GM18502 (cell line): ENCODE data around the gene PPM1L.

Experiments
- ATAC-seq: cut with Tn5 transposase; IDR thresholded peaks from one replicate; pipeline ENCODE4 v1.9.1; 2021; ENCODE audit warnings: mild to moderate bottlenecking; ENCODE audit not compliant: unreplicated experiment, poor library complexity

PPM1L gene

DNA sequence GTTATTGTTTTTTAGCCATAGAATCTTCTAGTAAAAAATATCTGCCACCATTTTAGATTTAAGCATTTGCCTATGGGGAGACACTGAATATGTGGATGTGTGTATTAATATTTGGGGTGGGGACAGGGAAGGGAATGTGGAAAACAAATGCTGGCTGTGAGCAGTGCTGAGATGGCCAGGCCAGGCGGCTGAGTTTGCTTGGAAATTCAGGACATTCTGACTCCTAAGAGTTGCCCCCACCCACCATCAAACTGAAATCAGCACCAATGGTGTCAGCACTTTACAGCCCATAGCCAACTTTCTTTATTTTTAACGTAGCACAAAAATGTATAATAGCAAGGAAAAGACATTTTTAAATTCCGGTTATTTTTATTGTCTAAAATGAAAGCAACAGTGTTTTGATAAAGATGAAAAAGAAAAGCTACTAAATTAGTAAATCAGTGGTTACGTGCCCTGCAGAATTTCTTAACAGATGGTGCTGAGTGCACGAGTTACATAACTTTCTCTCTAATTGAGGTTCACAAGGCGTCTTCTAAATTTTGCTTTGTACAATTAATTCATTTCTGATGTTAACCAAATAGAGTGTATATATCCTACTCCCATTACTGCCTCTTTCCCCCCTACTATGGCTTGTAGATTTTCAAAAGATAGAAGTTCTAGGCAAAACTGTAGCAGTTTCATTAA, 315.1 kb downstream of the PPM1L start:
- no peak for ATAC-seq

DNA sequence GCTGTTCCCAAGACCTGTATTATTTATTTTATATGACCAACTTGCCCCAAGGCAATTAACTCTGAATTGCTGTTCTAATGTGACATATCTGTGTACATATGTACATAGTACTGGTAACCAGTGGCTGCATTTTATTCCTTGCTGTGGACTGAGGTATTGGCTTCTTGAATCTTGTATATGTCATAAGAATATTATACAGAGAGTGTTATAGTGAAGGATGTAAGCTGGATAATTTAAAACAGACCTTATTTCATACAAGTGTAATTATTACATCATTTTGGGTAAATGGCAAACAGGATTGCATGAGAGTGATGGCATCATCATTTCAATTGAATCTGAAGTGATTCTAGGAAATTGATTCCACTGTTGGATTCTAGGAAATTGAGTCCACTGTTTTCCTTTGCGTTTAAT, 316.2 kb downstream of the PPM1L start:
- no peak for ATAC-seq

DNA sequence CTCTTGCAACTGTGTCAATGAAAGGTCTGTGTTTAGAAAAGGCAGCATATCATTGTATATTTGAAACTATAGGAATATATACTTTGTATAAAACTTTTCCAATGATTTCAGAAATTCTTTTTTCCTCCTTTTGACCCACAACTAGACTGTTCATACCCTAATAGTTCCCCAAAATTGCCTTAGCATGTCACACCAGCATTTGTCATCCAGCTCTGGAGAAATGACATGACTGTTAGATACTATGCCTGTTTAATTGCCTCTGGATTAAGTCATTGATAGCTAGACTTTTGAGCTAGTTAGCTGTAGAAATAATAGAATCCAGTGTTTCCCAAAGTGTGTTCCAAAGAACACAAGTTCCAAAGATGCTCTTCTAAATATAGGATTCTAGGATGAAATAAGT, 316.7 kb downstream of the PPM1L start:
- no peak for ATAC-seq

DNA sequence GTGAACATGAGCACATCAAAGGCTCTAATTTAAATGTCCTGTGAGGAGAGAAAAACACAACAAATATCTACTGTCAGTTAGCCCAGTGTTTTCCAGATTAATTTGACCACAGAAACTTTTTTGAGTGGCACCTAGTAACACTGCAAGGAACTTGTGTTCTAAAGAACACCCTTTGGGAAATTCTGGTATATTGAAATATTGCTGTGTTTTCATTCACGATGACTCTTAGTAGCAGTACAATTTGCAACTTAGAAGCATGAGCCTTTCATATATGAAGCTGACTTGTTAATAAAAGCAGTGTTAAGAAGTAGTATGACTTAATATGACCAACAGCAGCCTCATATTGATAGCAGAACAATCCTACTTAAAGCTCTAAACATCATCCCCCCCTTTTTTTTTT, 317.1 kb downstream of the PPM1L start:
- ATAC-seq = no peak

DNA sequence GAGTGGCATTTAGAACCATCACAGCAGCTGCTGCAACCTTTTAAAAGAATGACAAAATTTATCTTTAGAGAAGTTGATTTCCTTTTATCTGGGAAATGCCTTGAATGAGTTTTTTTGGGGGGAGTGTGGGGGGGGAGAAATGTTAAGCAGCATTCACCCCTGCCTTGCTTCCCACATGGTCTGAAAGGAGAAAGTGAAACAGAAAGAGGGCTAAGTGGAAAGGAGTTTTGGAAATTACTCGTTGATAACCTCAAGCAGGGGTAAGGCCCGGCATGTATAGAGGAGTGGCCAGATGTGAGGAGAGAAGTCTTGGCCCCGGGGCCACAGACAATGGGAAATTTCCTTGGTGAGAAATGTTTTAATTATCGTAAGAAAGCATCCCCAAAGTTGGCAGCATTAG, 325.6 kb downstream of the PPM1L start:
- ATAC-seq = peak; percentile 93

DNA sequence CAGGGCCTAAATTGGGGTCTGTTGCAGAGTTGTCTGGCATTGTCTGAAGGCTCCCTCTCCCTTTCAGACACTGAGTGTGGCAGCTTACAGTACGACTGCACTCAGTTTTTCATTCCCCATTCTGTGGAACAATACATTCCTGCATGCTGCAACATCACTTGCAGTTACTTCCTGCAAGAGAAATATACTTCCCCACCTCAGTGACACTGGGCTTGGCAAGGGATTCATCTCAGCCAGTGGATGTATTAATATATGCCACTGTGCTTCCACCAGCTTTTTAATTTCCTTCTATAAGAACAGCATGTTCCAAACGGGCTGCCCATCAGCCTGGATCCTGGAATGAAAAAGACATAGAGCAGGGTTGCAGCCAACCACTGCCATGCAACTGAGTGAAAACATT, 326.0 kb downstream of the PPM1L start:
- ATAC-seq = peak; percentile 43

DNA sequence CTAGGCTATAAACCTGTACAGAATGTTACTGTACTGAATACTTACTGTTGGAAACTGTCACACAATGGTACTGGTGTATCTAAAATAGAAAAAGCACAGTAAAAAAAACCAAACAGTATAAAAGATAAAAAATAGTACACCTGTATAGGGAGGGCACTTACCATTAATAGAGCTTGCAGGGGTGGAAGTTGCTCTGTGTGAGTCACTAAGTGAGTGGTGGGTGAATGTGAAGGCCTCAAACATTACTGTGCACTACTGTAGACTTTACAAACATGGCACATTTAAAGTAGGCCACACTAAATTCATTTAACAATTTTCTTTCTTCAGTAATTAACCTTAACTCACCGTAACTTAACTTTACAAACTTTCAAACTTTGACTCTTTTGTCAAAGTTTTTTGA, 327.1 kb downstream of the PPM1L start:
- no peak for ATAC-seq

DNA sequence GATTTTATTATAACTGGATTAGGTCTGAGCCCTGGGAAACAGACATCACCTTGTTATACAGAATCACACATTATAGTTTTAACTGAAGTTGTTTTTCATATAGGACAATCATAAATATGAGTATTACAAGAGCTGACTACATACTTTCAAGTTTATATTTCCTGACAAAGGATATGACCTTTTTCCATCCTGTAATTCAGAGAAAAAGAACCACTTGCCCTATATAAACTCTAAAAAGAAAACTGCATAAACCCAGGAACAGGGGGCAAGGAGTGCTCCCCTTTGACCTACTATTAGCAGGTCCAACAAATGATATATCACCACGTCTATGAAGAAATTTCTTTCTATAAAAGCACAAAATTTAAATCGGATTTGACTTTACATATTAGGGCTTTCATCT, 328.2 kb downstream of the PPM1L start:
- no peak for ATAC-seq

DNA sequence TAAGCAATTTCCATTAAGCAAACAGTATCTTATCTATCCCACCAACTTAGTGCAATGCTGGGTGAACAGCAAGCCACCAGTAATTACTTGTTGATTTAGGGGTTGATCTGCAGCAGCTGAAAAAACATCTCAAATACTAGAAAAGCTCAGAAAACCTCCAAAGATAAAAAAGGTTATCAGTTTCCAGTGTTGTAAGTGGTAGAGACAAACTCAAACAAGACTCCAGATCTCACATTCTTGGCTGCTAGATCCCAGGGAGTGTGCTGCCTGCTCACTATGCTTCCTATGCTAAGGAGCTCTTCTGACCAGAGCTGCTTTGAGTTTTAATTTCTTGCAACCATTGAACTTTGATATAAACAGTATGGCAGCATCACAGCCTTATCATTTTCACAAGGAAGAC, 337.9 kb downstream of the PPM1L start:
- ATAC-seq = no peak

DNA sequence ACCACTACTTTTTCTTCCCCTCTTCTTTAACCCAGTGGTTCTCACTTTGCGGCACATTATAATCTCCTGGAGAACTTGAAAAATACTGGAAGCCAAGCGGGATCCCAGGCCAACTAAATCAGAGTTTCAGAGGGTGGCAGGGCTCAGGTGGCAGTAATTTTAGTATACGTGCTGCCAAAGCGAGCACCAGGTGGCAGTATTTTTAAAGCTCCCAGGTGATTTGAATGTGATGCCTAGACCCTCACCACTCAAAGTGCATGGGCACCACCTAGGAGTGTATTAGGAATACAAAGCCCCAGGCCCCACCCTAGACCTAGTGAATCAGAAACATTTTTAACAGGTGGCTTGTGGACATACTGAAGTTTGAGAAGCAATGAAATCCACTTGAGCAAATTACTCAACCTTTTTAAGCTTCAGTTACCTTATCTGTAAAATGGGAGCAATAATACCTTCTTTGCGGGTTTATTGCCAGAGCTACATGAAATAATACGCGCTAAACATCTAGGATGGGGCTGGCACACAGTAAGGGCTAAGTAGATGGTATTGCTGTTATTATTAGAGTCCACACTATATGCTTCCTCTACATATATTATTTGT, 340.8 kb downstream of the PPM1L start:
- no peak for ATAC-seq

DNA sequence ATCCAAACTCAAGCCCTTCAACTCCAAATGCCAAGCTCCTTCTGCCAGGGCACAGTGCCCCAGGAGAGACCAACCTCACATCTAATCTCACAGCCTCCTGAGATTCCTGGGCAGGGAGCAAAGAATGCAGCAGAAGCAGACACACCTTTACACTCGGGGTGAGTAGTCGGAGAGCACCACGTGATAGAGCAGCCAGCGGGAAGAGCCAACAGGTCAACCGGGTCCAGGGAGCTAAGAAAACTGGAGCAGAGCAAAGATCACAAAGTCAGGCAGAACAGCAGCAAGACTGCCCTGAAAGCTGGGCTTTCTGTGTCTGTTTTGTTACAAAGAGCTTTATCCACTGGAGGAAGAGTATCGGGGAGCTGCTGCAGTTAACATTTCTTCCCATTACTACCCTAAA, 345.0 kb downstream of the PPM1L start:
- ATAC-seq = no peak

DNA sequence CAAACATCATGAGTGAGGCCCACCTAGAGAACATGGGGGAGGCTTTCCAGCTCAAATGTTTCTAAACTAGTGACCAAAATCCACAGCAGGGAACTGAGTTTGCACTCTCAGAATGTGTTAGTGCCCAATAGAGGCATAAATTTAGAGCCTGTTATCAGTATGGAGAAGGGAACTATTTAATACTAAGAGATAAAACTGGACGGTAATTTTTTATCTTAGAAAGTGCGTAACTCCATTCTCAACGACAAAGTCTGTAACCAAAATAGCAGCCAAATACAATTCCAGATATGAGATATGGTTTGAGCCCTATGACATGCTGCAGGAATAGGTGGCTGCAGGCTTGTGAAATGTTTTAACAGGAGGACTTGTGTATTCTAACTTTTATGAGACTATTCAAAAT, 345.6 kb downstream of the PPM1L start:
- no peak for ATAC-seq

DNA sequence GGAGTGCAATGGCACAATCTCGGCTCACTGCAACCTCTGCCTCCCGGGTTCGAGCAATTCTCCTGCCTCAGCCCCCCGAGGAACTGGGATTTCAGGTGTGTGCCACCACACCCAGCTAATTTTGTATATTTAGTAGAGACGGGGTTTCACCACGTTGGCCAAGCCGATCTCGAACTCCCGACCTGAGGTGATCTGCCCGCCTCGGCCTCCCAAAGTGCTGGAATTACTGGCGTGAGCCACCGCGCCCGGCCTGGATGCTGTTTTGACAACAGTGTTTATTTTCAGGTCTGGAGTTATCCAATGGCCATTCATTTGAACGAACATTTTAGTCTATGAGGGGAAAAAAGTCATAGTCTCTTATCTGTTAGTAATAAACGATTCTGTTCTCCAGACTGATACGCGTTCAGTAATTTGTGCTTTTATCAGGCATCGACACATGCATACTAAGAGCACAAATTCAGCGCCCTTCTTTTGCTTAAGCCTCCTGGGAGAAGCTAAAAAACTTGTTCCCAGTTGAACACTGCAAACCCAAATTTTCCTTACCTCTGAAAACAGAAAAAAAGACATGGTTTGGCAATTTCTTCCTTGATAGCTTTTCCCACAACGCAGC, 347.9 kb downstream of the PPM1L start:
- ATAC-seq = no peak

DNA sequence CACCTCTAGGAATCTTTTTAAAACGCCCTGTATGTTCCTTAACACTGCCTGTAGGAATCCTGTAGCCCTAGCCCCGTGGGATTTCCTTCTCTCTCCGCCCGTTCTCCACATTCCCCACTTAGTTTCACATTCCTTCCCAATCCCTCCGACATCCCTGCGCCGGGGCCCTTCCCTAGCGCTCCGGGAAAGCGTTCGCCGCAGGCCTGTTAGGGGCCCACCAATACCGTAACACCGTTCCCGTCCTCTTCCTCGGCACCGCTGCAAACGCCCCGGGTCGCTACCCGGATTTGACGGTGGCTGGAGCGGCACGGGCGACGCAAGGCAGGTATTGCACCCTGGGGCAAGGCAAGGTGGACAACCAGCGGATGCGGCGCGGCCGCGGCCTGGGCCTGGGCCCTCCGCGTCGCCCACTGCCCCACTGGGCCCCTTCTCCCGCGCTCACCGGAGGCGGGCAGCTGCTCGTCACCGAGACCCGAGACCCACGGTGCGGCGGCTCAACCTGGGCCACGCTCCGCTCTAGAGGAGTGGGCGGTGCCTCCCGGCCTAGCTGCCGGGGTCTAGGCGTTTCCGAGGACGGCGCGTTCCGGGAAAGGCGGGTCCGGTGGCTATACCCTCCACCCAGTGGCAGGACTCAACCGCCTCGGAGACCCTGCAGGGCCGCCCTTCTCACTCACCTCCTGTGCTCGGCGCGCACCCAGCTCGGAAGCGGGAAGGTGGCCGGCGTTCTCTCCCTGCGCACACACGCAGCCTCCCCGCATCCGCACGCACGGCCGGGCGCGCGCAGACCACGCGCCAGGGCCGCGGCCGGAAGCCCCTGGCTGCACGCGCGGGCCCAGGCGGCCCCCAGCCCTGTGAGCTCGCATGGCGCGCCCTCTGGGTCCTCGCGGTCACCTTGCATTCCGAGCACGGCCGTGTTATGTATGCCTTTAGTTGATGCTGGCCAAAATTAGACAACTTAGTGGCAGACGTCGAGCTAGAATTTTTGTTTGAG, 348.8 kb downstream of the PPM1L start, which contains the start of gene B3GALNT1:
TSS of gene B3GALNT1 (minus strand) at position 789 of the 991 bp plus-strand sequence. CDS start 18,595 bp downstream, outside the sequence.
- ATAC-seq = peak; percentile 86

DNA sequence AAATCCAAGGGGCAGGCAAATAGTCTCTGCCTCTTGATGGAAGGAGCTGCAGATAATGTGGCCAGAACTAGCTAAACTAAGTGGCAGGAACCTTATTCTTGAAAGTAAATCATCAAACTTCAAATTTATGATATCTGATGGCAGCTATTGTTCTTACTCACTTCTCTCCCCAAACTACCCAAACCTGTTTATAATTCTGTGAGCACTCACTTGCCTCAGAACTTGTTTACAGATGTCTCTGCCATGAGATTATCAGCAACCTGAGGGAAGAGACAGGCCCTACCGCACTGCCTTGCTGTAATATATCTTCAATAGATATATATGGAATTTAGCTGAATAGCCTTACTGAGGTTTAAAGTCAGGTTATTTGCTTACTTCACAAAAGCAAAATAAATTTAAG, 351.3 kb downstream of the PPM1L start:
- no peak for ATAC-seq

DNA sequence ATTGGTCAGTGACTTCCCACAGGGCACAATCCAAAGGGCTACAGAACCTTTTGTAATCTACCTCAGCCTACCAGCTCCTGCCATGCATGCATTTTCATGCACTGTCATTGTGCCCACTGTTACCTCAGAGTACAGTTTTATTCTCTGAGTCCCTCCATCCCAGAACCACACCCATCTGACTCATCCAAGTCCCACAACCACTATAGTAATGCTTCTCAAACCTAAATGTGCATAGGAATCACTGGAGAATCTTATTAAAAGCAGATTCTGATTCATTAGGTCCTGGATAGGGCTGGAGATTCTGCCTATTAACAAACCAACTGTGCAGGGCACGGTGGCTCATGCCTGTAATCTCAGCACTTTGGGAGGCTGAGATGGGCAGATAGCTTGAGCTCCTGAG, 352.8 kb downstream of the PPM1L start:
- no peak for ATAC-seq

DNA sequence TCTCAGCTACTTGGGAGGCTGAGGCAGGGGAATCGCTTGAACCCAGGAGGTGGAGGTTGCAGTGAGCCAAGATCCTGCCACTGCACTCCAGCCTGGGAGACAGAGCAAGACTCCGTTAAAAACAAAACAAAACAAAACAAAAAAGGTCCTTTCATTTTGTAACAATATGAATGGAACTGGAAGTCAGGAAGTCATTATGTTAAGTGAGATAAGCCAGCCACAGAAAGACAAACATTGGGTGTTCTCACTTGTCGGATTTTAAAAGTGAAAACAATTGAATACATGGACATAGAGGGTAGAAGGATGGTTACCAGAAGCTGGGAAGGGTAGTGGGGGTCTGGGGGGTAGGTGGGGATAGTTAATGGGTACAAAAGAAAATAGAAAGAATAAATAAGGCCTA, 361.6 kb downstream of the PPM1L start:
- ATAC-seq = no peak

DNA sequence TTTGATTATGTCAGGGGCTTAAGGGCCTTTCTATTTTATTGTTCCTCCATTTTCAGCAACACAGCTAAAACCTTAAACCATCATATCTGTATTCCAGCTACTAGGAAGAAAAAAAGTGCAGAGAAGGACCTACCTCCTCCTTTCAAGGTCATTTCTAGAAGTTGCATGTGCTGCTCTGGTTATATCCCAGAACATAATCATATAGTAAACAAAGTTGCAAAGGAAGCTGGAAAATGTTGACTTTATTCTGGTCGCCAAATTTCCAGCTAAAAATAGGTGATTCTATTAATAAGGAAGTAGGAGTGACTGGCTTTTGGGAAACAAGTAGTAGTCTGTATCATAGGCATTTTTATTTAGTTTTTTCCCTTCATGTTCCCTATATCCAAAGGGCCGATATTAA, 370.5 kb downstream of the PPM1L start:
- ATAC-seq = no peak
